PC-3 (cell line): ENCODE measurements around the gene HEATR3.

Source experiments
- CTCF ChIP-seq: fragments of 300-600 bp; sonication (generic); conservative IDR thresholded peaks from 2 replicates; pipeline ENCODE4 v1.5.1; 2017; ENCODE audit warnings: antibody characterized with exemption, low read depth, mild to moderate bottlenecking, low read length
- EZH2 ChIP-seq: fragments of 300-600 bp; sonication (generic); IDR thresholded peaks from one replicate; pipeline ENCODE4 v1.6.1; 2017; ENCODE audit warnings: antibody characterized with exemption, mild to moderate bottlenecking, low read length; ENCODE audit not compliant: unreplicated experiment

DNA sequence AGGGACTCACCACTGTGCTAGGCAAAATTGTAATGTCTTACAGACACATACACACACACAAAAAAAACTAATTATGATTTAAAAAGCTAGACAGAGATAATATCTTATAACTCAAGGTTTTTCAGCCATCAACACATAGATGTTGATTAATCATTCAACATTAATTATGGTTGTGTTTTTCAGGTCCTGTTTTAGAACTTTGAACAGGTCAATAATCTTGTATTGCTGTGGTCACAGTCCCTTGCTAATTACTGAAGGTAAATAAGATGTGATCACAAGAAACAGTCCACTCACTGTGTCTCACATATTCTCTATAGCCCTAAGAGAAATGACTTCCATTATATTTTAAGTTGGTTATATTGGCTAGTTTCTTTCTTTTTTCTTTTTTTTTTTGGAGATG lies 54.9 kb downstream of the HEATR3 start:
- TF ChIP-seq CTCF (no peak), EZH2 (no peak)
